NCI-H2107 (cell line): ENCODE measurements around the gene CSNK2B.

Experiments
- DNase-seq: peaks from one replicate; lab custom pipeline; 2025; lab: John Stamatoyannopoulos, UW

Gene CSNK2B

DNA sequence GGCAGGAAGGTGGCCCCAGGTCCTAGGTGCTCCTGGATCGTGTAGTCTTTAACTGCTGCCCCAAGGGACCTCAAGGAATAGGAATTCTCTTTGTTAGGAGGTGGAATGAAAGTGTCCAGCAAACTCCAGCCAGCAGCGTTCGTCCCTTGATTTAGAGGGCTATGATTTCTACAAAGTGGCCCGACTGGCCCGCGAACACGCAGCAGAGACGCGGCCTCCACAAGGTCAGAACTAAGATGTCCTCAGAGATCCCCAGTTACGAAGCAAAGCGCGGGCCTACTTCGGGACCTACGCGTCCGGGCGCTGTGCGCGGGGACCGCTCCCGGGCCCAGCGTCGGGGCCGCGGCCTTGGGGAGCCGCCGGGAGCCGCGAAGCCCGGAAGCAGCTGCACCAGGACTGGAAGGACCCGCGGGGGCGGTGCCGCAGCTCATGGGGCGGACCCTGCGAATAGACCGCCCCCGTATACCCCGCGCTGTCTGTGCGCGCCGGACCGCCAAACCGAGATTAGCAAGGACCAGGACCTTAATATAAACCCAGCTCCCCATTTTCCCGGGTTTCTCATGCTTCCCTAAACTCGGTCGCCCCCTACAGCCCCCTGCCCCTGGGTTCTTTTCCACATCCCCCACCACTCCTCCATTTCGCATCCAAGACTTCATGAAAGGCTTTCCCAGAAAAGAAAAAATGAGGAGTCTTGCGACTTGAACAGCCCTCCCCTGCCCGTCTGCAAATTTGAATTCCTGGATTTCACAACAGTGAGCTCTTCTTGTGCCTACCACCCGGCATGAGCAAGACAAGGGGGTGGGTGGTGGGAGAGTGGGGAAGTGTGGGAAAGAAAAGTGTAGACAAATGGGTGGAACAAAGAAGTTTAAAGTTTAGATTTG lies 5.3 kb upstream of the CSNK2B start, which contains the start of gene C6orf47:
Gene C6orf47, minus strand, starts transcription at position 398 of the 881 bp plus-strand sequence. CDS start 831 bp downstream, outside the sequence.
- peak; percentile 38 for DNase-seq

DNA sequence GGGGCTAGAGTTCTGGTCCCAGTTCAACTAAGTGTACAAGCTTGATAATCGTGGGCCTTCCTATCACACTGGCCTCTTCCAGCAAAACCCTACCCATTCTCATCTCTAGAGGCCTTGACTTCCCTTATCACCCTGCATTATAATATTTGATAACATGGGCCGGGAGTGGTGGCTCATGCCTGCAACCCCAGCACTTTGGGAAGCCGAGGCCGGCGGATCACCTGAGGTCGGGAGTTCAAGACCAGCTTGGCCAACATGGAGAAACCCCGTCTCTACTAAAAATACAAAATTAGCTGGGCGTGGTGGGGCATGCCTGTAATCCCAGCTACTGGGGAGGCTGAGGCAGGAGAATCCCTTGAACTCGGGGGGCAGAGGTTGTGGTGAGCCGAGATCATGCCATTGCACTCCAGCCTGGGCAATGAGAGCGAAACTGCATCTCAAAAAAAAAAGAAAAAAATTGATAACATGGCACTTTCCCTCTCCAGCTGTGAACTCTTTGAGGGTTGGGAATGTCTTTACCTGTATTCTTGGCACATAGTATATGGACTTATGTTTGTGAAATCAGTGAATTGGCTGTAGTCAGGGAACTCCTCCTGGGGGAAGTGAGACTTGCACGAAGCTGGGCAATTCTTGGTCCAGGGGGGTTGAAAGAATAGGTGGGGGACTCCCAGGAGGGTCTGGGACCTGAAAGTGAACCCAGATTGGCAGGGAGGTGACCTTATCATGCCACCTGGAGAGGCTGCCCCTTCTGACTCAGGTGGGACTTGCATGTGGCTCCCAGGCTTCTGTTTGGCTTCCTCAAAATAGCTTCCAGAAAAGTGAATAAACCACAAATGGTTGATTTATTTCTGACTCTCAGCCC lies 4.4 kb upstream of the CSNK2B start:
- DNase-seq = no peak

DNA sequence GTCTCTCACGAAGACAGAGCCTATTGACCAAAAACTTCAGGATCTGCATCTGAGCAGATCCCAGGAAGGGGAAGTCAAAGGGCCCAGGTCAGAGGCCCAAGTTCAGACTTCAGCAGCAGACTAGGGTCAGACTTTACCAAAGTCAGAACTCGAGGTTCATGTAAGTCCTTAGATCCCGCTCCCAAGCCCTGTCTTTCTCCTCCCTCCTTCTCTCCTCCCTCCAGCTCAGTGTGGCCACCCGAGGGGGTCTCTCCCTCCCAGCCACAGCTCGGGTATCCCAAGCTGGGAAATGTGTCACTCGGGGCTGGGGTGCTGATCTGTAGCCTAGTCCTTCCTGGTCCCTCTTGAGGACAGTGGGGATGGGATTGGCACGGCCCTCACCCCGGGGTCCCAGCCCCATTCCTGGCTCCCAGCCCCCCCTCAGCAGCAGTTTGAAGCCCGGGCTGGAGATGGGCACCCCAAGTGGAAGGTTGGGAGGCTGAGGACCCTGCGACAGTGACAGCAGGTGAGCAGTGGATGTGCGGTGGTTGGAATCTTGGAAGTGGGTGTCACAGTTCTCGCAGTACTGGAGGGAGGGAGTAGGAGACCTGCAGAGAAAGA lies 3.7 kb upstream of the CSNK2B start:
- DNase-seq = no peak

DNA sequence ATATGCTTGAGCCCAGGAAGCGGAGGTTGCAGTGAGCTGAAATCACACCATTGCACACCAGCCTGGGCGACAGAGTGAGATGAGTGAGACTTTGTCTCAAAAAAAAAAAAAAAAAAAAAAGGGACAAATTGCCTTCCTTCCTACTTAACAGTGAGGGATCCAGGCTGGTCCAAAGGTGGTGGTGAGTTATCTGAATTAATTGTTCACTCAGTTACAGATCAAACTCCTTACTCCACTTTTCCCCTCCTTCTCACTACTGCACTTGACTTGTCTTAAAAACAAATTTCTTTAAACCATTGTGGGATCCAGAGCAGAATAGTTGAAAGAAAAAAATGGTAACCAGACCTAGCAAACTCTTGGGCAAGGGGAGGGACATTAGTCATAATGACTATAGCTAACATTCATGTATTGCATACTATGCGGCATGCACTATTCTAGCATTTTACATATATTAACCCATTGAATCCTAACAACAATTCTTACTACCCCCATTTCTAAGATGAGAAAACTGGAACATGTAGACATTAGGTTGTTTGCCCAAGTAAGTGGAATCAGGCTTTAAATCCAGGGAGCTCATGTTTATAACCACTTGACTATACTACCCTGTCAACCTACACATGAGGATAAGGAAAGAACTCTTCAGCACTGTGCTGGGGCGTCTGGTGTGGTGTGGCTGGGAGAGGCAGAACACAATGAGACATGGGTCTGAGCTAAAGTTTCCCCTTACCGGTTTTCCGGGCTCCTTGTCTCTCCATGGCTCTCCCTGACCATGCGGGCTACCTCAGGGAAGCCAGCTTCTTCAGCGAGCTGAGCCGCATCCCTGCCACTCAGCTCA lies 2.5 kb upstream of the CSNK2B start:
- no peak for DNase-seq

DNA sequence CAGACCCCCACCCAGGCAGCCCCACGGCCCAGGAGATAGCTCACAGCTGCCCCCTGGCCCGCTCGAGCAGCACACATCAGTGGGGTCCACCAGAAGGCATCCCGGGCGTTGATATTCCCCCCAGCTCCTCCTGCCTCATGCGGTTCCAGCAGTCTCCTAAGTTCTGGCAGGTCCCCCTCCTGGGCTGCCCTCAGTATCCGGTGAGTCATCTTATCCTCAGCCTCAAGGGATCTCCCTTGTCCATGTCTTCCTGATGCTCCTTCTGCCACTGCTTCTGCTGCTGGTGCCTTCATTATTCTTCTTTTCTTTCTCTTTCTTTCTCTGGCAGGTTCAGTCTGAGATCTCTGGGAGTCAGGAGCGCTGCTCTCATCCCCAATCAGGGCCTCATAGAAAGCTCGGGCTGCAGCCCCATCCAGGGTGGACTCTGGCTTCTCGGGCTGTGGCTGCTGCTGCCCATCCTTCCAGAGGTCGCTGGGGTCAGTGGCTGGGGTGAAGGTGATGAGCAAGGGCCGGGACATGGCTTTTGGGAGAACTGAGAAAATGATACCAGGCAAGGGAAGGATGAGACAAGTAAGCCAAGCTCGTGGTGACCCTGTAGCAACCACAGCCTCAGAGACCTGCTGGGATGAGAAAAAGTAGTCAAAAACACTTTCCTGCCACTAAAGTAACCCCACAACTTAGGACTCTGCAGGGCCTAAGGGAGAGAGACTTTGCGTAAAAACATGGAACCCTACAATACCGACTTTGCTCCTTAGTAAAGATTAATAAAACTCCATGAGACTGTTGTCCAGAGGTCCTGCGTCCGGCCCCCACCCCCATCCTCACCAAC lies 1.7 kb upstream of the CSNK2B start:
- no peak for DNase-seq

DNA sequence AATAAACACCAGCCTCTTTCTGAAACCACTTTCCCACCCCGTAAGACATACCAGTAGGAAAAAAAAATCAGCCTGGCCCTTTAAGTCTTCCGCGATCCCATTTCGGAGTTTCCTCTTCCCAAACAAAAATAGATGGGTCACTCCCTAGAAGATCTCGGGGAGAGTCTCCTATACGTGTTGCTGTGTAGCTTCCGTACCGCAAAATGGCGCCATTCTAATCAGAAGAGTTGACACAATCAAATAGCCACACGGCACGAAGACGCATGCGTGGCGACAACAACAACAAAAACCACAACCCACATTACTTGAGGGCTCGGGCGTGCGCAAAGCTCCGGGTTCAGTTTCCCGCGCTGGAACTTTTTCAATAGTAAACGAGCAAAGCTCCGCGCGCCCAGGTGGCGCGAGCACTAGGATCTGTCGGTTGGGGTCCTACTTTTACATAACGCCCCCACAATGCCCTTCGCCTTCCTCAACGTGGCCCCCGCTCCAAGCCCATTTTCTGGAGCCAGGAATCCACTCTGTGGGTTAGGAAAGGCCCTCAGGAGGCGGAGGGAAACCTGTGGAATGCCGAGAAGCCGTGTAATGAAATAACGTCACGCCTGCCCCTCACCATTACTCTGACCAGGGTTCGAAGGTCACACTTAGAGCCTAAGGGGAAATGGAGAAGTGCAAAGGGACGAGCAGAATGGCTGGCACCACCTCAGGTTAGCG lies 935 bp upstream of the CSNK2B start, which contains the start of gene GPANK1:
Gene GPANK1, minus strand, starts transcription at position 208 of the 711 bp plus-strand sequence. CDS start 519 bp downstream, outside the sequence.
- peak; percentile 79 for DNase-seq

DNA sequence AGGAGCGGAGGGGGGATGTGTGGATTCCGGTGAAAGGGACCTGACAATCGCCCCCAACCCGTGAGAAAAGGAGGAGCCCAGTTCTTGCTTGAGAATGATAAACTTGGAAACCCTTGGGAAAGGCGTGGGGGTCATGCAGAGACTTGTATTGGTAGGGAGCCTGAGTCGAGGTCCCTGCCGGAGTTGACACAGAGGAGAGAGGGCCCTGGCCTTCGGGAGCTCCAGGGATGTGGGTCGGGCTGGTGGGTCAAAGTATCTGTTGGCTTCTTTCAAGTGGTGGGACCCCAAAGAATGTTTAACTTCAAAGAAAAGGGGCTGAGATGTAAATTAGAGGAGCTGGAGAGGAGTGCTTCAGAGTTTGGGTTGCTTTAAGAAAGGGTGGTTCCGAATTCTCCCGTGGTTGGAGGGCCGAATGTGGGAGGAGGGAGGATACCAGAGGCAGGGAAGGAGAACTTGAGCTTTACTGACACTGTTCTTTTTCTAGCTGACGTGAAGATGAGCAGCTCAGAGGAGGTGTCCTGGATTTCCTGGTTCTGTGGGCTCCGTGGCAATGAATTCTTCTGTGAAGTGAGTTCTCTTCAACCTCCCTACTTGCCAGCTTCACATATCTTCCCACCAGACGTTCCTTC lies 571 bp downstream of the CSNK2B start:
- DNase-seq = no peak

DNA sequence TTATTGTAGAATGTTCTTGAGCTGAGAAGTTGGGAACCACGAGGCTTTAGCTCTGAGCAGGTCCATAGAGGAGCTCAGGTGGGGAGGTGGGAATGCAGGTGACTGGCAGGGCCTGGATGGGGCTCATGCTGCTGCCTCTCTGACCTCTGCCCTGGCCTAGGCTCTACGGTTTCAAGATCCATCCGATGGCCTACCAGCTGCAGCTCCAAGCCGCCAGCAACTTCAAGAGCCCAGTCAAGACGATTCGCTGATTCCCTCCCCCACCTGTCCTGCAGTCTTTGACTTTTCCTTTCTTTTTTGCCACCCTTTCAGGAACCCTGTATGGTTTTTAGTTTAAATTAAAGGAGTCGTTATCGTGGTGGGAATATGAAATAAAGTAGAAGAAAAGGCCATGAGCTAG lies 3.8 kb downstream of the CSNK2B start, which contains the start of gene LY6G5B:
Gene LY6G5B, plus strand, starts transcription at position 301 of the 400 bp plus-strand sequence. CDS start 975 bp downstream, outside the sequence.
- no peak for DNase-seq

DNA sequence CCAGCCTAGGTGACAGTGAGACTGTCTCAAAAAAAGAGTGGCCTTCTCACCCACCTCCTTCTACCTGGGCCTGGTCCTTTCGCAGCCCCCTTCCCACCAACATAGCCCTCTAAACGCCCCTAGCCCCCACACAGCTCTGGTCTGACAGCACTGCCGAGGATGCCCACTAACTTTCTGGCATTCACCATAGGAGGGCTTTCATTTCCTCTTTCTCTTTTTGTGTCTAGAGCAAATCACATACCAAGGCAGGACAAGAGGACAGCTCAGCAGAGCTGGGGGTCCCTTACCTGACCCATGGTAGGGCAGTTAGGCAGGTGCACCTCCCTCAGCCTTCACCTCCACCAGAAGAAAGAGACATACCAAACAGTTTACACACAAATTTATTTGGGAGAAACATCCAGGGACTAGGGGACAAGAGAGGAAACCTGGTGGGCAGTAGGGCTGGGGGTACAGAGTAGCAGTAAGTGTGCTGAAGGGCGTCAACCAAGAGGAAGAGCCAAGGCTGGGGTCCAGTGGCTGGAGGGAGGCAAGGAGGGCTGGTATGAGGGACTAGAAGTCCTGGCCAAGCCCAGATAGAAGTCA lies 10.5 kb downstream of the CSNK2B start:
- DNase-seq = no peak

DNA sequence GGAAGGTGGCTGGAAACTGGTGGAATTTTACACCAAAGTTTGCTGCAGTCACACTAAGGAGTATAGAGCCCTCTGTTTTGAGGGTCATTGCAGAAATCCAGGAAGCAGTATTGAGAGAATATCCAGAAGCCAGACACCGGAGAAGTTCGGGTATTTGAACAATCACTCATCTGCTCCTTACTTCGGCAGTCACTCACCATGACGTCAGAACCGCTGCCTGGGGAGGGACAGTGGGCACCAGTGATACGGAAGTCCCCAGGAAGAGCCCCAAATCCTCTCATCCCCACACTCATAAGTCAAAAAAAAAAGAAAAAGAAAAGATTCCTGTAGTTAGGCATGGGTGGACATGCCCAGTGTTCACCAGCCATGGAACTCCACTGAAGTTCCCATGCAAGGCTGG lies 11.0 kb downstream of the CSNK2B start:
- no peak for DNase-seq

DNA sequence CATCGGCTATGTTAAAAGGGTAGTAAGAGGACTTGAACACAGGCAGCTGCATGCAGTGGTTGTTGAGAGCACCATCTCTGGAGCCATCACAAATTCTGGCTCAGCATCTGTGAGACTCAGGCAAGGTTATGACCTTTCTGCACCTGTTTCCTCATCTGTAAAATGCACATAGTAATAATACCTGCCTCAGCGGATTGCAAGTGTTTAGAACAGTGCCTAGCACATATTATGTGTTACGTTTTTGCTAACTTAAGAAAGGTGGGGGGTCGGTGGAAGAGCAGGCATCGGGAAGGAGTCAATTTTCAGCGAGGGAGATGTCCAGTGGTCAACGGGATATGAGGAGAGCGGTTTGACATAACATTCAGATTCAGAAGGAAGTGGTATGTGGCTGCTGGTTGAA lies 12.1 kb downstream of the CSNK2B start:
- no peak for DNase-seq

DNA sequence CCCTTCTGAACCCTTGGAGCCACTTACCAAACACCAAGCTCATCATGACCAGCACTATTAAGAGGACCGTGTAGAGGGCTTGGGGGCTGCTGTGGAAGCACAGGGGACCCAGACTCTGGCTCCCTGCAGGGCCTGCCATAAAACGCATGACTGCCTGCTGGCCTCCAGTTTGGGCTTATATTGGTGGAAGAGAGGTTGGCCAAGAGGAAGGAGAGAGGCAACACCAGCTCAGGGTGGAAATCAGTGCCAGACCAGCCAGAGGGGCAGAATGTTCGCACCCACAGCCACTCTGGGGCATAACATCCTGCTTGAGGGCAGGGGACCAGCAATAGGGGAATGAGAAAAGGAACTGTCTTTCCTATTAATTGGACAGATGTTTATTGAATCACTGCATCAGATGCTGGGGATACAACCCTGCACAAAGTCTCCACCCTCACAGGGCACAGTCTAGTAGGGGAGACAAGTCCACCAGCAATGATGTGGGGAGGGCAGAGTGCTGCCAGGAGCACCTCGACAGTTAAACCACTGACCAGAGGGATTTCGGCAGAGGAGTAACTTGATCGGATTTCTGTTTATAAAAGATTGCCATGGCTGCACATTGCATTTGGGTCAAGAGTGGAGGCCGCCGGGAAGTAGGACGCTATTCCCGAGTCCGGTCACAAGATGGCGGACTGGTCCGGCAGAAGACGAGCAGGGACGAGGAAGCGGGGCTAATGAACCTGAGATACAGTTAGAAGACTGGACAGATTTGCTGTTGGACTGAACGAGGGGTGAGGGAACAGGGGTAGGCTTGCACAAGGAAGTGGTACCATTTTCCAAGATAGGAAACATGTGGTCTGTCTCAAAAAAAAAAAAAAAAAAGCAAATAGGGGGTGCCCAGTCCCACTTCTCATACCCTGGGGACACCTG lies 14.6 kb downstream of the CSNK2B start, which contains the start of gene LY6G5C:
Gene LY6G5C, minus strand, starts transcription at position 842 of the 909 bp plus-strand sequence. Its CDS starts 694 bp downstream, at position 148.
- DNase-seq = no peak

DNA sequence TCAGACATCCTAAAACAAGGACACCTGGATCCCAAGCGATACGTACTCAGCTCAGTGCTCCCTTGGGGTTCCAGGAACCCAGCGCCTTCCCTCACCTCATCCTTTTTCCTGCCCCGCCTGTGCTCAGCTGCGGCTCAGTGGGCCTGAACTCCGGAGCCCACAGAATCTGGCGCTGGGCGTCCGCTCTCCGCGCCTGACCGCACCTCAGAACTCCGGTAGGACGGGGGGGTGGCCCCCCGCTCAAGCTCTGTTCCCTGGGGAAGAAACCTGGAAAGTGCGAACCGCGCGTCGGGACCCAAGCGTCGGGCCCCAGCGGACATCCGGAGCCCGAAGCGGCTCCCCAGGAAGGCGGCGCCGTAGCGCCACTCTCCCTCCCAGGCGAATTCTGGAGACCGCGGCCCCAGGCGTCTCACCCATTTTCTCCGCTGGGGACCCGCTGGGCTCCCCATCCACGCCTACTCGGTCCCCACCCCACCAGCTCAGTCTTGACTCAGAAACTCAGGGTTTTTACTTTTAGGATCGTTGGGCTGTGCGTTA lies 15.3 kb downstream of the CSNK2B start:
- DNase-seq = no peak

DNA sequence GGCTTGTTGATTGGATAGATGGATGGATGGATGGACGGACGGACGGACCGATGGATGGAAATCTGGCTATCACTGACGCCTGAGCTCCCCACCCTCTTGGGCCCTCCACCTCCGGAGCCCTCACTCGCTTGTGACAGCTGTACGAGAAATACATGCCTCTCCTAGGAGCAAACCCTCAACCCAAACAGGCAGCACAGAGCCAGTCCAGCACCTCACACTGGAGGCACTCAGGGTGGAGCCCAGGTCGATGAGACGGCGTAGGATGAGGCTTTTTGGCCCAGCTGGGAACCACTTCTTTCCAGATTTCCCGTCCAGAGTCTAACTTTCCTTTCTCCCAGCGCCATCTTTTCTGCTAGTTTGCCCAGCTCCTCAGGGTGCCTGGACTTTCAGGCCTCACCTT lies 17.7 kb downstream of the CSNK2B start:
- no peak for DNase-seq

DNA sequence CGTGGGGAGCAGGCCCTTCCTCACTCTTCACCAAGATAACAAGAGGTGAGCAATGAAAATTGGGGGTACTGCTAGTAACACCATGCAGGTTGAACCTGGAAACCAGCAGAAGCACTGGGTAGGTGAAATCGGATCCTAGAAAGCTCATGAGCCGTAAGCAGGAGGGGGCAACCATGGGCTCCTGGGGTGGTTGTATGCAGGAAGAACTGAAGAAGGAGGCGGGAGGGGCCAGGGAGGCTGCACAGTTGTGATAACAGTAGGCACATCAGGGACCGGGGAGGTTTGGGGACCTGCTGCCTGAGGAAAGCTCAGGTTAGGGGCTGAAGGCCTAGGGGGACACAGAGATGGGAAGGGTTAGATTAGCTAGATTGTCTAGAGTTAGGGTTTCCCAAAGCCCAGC lies 20.6 kb downstream of the CSNK2B start:
- DNase-seq = no peak

DNA sequence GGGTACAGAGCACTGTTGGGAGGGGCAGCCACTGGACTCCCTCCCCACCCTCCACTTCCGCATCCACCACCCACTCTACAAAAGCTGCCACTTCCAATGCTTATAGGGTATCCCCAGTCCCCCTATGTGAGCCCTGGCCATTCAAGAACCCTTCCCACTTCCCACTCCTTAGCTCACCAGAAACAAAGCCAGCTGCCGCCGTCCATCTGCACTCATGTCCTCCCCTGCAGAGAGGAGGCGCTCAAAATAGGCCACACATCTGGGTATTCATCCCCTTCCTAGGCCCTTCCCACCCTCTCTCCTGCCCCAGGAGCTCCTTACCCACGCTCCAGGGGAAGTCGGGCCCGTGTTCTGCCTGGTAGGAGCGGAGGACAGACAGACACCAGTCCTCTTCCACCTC lies 21.4 kb downstream of the CSNK2B start:
- DNase-seq = no peak
